Kidney capillary endothelial cell (primary cell): ENCODE measurements around the gene FGGY.
"Not testable (repeated sequence)": the region's sequence is repeated elsewhere in the genome, so short reads cannot be mapped to it uniquely, and the experiment has no call there.

Experiments
- DNase-seq: peaks from one replicate; pipeline ENCODE4 v3.0.0-alpha.2; 2018; ENCODE audit warnings: low spot score

The FGGY gene

GRCh38 chr1:59350521-59350920, 53.6 kb downstream of the FGGY start:
- DNase-seq = no peak

- DNase-seq = no peak
Measured at GRCh38 chr1:59352065-59352464, 55.2 kb downstream of the FGGY start.

- no peak for DNase-seq
Measured at GRCh38 chr1:59353453-59353852, 56.6 kb downstream of the FGGY start.

GRCh38 chr1:59354239-59354638, 57.3 kb downstream of the FGGY start:
- DNase-seq = not testable (repeated sequence)

GRCh38 chr1:59354709-59355337, 57.9 kb downstream of the FGGY start:
- DNase-seq = no peak

- DNase-seq = no peak
Measured at GRCh38 chr1:59355361-59355760, 58.5 kb downstream of the FGGY start.

- DNase-seq = no peak
Measured at GRCh38 chr1:59356627-59357026, 59.7 kb downstream of the FGGY start.

GRCh38 chr1:59357645-59358320, 60.9 kb downstream of the FGGY start:
- no peak for DNase-seq

- DNase-seq = no peak
Measured at GRCh38 chr1:59359325-59359724, 62.4 kb downstream of the FGGY start.

GRCh38 chr1:59360170-59360569, 63.3 kb downstream of the FGGY start:
- DNase-seq = no peak

GRCh38 chr1:59360729-59361128, 63.8 kb downstream of the FGGY start:
- no peak for DNase-seq

GRCh38 chr1:59361766-59362165, 64.9 kb downstream of the FGGY start:
- DNase-seq = no peak

GRCh38 chr1:59364037-59364436, 67.1 kb downstream of the FGGY start:
- DNase-seq = no peak

- DNase-seq = no peak
Measured at GRCh38 chr1:59366346-59366745, 69.5 kb downstream of the FGGY start.

GRCh38 chr1:59367301-59368007, 70.6 kb downstream of the FGGY start:
- DNase-seq = no peak

GRCh38 chr1:59368008-59368670, 71.2 kb downstream of the FGGY start:
- DNase-seq = no peak

- peak; percentile 37 for DNase-seq
Measured at GRCh38 chr1:59375321-59376220, 78.7 kb downstream of the FGGY start.

- DNase-seq = no peak
Measured at GRCh38 chr1:59377350-59377904, 80.5 kb downstream of the FGGY start.

- DNase-seq = no peak
Measured at GRCh38 chr1:59378621-59379370, 81.9 kb downstream of the FGGY start.

GRCh38 chr1:59379371-59379728, 82.5 kb downstream of the FGGY start:
- DNase-seq = no peak

GRCh38 chr1:59383963-59384362, 87.1 kb downstream of the FGGY start:
- no peak for DNase-seq
